GM21390 (cell line): Measurements from ENCODE around the gene SLCO2B1.

Experiments
- ATAC-seq: cut with Tn5 transposase; IDR thresholded peaks from one replicate; pipeline ENCODE4 v1.9.1; 2021; ENCODE audit not compliant: unreplicated experiment

Gene SLCO2B1

DNA sequence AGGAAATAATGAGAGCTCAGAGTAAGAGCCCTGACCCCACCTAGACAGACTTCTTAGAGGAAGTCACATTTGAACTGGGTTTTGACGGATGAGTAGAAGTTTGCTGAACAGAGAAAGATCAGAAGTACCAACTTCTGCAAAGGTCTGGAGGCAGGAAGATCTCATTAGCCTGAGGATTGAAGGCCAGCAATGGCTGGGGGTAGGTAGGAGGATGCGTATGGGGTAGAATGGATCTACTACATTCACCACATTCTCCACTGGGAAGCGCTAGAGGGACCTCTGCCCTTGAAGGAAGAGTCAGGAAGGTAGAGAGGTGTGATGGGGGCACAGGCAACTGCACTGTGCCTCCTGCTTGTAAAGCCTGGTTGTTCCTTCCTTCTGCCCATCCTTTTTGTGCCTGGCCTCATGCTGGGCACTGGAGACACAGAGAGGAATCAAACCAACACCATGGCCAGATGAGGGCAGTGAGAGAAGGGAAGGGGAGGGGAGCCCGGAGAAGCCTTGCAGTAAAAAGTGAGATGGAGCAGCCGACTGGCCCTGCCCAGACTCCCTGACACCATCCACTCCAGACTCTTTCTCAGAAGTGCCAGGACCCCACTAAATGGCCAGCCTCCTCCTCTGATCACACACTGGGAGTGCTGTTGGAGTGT, 94.6 kb downstream of the SLCO2B1 start:
- ATAC-seq = no peak

DNA sequence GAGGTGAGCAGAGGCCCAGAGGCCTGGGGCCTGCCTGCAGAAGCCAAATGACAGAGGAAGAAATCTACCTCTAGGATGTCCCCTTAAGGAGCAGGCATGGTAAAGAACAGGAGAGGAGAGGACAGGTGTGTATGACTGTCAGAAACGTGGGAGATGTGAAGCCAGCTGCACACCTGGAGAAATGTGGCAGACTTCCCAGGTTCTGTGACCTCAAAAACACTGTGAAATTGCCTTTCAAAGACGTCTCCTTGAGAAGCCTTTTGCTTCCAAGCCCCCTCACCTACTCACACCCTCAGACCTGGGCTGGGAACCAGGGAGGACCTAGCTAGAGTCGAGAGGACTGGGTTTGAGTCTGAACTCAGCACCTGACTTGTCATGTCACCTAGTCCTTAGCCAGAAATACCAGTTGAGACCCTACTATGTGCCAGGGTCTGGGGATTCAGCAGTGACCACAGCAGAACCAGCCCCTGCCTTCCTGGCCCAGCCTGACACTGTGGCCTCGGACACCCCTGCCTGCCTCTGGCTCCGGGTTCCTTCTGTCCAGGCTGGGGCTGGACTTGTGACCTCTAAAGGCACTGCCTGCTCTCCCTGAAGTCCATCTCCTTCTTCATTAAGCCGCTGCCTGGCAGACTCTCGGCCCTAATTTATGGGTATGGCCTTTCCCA, 95.2 kb downstream of the SLCO2B1 start:
- ATAC-seq = no peak

DNA sequence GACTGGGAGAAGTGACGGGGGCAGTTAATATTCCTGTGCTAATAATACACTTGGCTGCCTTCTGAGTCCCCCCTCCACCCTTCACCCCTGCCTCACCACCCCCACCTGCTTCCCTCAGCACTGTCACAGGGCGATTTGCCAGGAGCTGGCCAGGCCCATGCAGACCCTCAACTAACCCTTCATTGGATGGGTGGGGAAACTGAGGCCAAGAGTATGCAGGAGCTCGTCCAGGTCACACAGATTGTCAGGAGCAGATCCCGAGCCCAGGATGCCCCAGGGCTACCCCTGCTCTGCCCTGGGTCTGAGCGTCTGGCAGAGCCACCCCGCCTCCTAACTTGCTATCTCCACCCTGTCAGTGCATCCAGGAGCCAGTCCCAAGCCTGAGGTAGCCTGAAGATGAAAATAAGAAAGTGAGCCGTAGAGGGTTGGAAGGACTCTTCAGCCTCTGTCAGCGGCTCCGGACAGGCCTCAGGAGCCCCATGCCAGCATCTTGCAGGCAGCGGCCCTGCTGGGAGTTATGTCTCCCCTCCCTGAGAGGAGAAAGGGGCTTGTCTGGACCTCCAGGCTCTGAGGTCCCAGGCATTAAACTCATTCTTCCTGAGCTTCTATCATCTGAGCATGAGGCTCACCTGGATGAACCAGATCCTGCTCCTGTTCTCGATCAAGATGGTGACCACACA, 95.9 kb downstream of the SLCO2B1 start:
- ATAC-seq = no peak

DNA sequence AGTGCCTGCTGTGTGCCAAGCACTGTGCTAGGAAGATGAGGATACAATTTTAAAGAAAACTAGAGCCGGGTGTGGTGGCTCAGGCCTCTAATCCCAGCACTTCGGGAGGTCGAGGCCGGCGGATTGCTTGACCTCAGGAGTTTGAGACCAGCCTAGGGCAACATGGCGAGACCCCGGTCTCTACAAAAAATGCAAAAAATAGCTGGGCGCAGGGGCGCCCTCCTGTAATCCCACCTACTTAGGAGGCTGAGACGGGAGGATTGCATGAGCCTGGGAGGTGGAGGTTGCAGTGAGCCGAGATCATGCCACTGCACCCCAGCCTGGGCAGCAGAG, 98.0 kb downstream of the SLCO2B1 start:
- no peak for ATAC-seq

DNA sequence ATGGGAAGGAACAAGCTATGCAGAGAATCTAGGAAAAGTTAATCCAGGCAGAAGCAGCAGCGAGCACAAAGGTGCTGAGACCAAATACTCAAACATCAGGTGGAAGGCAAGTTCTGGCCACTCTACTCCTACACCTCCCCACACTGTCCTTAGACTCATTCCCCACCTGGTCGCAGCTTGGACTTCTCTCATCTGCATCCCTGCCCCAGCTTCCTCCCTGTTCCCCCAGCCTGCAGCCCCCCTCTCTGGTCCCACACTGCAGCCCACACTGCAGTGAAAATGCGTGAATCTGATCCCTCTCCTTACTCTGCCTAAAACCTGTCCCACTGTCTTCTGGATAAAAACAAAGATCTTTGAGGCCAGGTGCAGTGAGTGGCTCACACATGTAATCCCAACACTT, 98.8 kb downstream of the SLCO2B1 start:
- no peak for ATAC-seq

DNA sequence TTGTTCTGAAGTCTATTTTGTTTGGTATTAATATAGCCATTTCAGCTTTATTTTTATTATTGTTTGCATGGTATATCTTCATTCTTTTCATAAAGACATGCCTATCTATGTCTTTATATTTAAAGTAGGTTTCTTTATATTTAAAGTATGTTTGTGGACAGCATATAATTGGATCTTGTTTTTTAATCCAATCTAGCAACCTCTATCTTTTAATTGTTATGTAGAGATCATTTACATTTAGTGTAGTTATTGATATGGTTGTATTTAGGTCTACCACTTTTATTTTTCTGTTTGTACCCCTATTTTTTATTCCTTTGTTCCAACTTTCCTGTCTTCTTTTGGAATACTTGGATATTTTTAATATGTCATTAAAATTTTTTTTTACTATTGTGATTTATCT, 103.4 kb downstream of the SLCO2B1 start:
- ATAC-seq = no peak
